HepG2 (cell line): ENCODE data around the gene CD207. TPM values are rescaled to one million over a fixed set of nuclear protein-coding genes. Genes with fewer than 3 reads are reported as not detected.

Experiments used
- ATAC-seq: fragments of 200-7000 bp; cut with Tn5 transposase; 3 replicates; pipeline ENCODE4 v1.9.1; 2020; ENCODE audit warnings: mild to moderate bottlenecking, moderate library complexity
- BruUV-seq: library from RNA; stranded (reverse); fragments of 400-500 nt; replicated peaks from 2 replicates; lab custom pipeline; 2021; lab: Mats Ljungman, UMichigan
- CTCF ChIA-PET: fragments of 300-600 bp; formaldehyde crosslinking; extraction: SDS; loops from one replicate; lab custom pipeline; 2021; ENCODE audit warnings: low total read pairs, inconsistent platforms, low intra/inter-chr PET ratio; lab: Yijun Ruan, JAX
- POLR2A ChIA-PET: fragments of 350-600 bp; sonication (Branson Sonifier 250); formaldehyde crosslinking; loops from one replicate; lab custom pipeline; 2020; ENCODE audit warnings: antibody characterized with exemption, inconsistent platforms; lab: Yijun Ruan, JAX
- DNase-seq: peaks from one replicate; pipeline ENCODE4 v3.0.0-alpha.2; 2015; ENCODE audit warnings: low spot score
- FAIRE-seq: peaks from 3 replicates; lab custom pipeline; 2011; peaks lifted over from hg19 to GRCh38; lab: Jason Lieb, UNC
- H2AFZ ChIP-seq: one replicate; pipeline ENCODE4 v1.6.1; 2011; ENCODE audit warnings: low read length, inconsistent platforms
- H3K27ac ChIP-seq: fragments of 300-600 bp; 3 replicates; pipeline ENCODE4 v1.8.0; 2011; ENCODE audit warnings: mixed run types, mild to moderate bottlenecking, mixed read lengths, low read length, inconsistent platforms; ENCODE audit not compliant: insufficient read depth; ENCODE audit errors: extremely low read length
- H3K27me3 ChIP-seq, 2 experiments: fragments of 200-600 bp in 1 of 2; 2 replicates in 1 of 2; 3 replicates in 1 of 2; pipeline versions ENCODE4 v1.6.0 to v1.8.0; 2011; ENCODE audit warnings: low read length in 2 of 2, mild to moderate bottlenecking in 2 of 2, moderate library complexity in 2 of 2, inconsistent platforms in 1 of 2; ENCODE audit not compliant: insufficient read depth in 2 of 2, control insufficient read depth in 1 of 2
- H3K36me3 ChIP-seq, 2 experiments: fragments of 200-600 bp in 1 of 2; replicated peaks in 1 of 2; 2 replicates in 1 of 2; 3 replicates in 1 of 2; pipeline versions ENCODE4 v1.5.1 to v1.8.0; 2011; ENCODE audit warnings: low read length in 2 of 2, inconsistent platforms in 1 of 2; ENCODE audit not compliant: insufficient read depth in 2 of 2, control insufficient read depth in 1 of 2
- H3K4me1 ChIP-seq: 2 replicates; pipeline ENCODE4 v1.5.1; 2012; ENCODE audit warnings: low read length, inconsistent platforms; ENCODE audit not compliant: insufficient read depth
- H3K4me2 ChIP-seq: 2 replicates; pipeline ENCODE4 v1.6.0; 2011; ENCODE audit warnings: low read depth, low read length, inconsistent platforms
- H3K4me3 ChIP-seq, 3 experiments: fragments of 200-600 bp in 1 of 3; sonication (generic), shearing (Covaris generic) in 1 of 3; replicated peaks in 1 of 3; 2 replicates each; pipeline ENCODE4 v1.5.1; 2011 to 2016; ENCODE audit warnings: low read length in 3 of 3, inconsistent platforms in 2 of 3, low read depth in 2 of 3, mild to moderate bottlenecking in 2 of 3, control low read depth in 1 of 3, mixed read lengths in 1 of 3; ENCODE audit not compliant: insufficient read depth in 1 of 3
- H3K79me2 ChIP-seq: one replicate; pipeline ENCODE4 v1.6.1; 2011; ENCODE audit warnings: low read length, inconsistent platforms; ENCODE audit not compliant: insufficient read depth
- H3K9ac ChIP-seq: 2 replicates; pipeline ENCODE4 v1.6.0; 2011; ENCODE audit warnings: mild to moderate bottlenecking, low read depth, low read length, inconsistent platforms; ENCODE audit not compliant: insufficient read depth
- H3K9me3 ChIP-seq: 2 replicates; pipeline ENCODE4 v1.5.1; 2012; ENCODE audit warnings: mild to moderate bottlenecking, low read length
- H4K20me1 ChIP-seq: 2 replicates; pipeline ENCODE4 v1.6.0; 2011; ENCODE audit warnings: inconsistent platforms, mild to moderate bottlenecking, low read length, moderate library complexity; ENCODE audit not compliant: insufficient read depth
- ATF7-NPFF ChIP-seq: sonication (generic); formaldehyde crosslinking; IDR thresholded peaks from 2 replicates; pipeline ENCODE4 v1.8.1; 2023; ENCODE audit warnings: mild to moderate bottlenecking, low read depth, missing genetic modification reagents, moderate library complexity
- CBX1 ChIP-seq: IDR thresholded peaks from one replicate; pipeline ENCODE4 v1.6.1; 2016; ENCODE audit warnings: antibody characterized with exemption, low read depth
- FOSL1 ChIP-seq: sonication (generic); formaldehyde crosslinking; IDR thresholded peaks from 2 replicates; pipeline ENCODE4 v1.9.0; 2021; ENCODE audit warnings: missing genetic modification reagents, borderline replicate concordance
- KLF13 ChIP-seq: sonication (generic); formaldehyde crosslinking; IDR thresholded peaks from 2 replicates; pipeline ENCODE4 v1.4.0; 2020; ENCODE audit warnings: mild to moderate bottlenecking, missing genetic modification reagents
- RARG ChIP-seq: sonication (generic); formaldehyde crosslinking; IDR thresholded peaks from 2 replicates; pipeline ENCODE4 v1.4.0; 2020; ENCODE audit warnings: low read depth, mild to moderate bottlenecking, missing genetic modification reagents
- SMAD9 ChIP-seq: sonication (generic); formaldehyde crosslinking; IDR thresholded peaks from 2 replicates; pipeline ENCODE4 v1.5.1; 2020; ENCODE audit warnings: mild to moderate bottlenecking, missing genetic modification reagents
- SRSF9 ChIP-seq: fragments of 200-400 bp; formaldehyde crosslinking; IDR thresholded peaks from 2 replicates; pipeline ENCODE4 v1.6.1; 2018; ENCODE audit warnings: borderline replicate concordance, mild to moderate bottlenecking, low read depth, low read length; ENCODE audit not compliant: insufficient read depth, poor library complexity, severe bottlenecking
- ZBTB7A ChIP-seq: sonication (generic); formaldehyde crosslinking; IDR thresholded peaks from 2 replicates; pipeline ENCODE4 v1.8.0; 2022; ENCODE audit warnings: mild to moderate bottlenecking, missing genetic modification reagents
- ZNF432 ChIP-seq: sonication (generic); formaldehyde crosslinking; IDR thresholded peaks from 2 replicates; pipeline ENCODE4 v1.5.0; 2020; ENCODE audit warnings: missing genetic modification reagents, mild to moderate bottlenecking, borderline replicate concordance
- ZNF547 ChIP-seq: sonication (generic); formaldehyde crosslinking; IDR thresholded peaks from 2 replicates; pipeline ENCODE4 v1.5.1; 2020; ENCODE audit warnings: mild to moderate bottlenecking, missing genetic modification reagents
- ZNF891 ChIP-seq: sonication (generic); formaldehyde crosslinking; IDR thresholded peaks from 2 replicates; pipeline ENCODE4 v1.5.0; 2020; ENCODE audit warnings: mild to moderate bottlenecking, missing genetic modification reagents
- WGBS: methylation state at CpG from one replicate; pipeline ENCODE4 v1.1.6; 2017; ENCODE audit warnings: low lambda C conversion rate; 5-methylcytosine and 5-hydroxymethylcytosine counted together
- in situ Hi-C: cut with HindIII; loops from 2 replicates; pipeline ENCODE4 v1.10.0; 2017; ENCODE audit warnings: low pct_unique_long_range_greater_than_20kb; ENCODE audit not compliant: extremely low pct_ligation_motif_present
- intact Hi-C: fragments of 100-400 bp; cut with micrococcal nuclease; formaldehyde crosslinking; loops from one replicate; pipeline ENCODE4 v1.10.0; 2022; ENCODE audit not compliant: unreplicated experiment
- polyA plus RNA-seq, 8 experiments: library from polyadenylated mRNA; depleted of rRNA in 3 of 8; stranded (reverse) in 7 of 8; unstranded in 1 of 8; fragments of >200 nt; fragmentation: Illumina TruSeq in 4 of 8; extraction: Trizol in 4 of 8; gene quantifications; 2 replicates each; pipeline versions ENCODE4 v1.2.1 to v1.2.3, GENCODE V29; 2011 to 2016; ENCODE audit warnings: low read depth in 4 of 8, missing spikeins in 1 of 8, mixed read lengths in 1 of 8; ENCODE audit not compliant: insufficient read depth in 1 of 8
- total RNA-seq, 5 experiments: library from RNA; depleted of rRNA; stranded (reverse); fragments of >200 nt; fragmentation: Illumina TruSeq; extraction: Trizol; gene quantifications; 2 replicates each; pipeline ENCODE4 v1.2.3, GENCODE V29; 2016; ENCODE audit warnings: low read depth in 1 of 5
- TF ChIP-seq, protein P1 (sequence below): sonication (generic); formaldehyde crosslinking; IDR thresholded peaks from 2 replicates; pipeline ENCODE4 v1.8.0; 2022; ENCODE audit warnings: mild to moderate bottlenecking, missing genetic modification reagents, borderline replicate concordance
- TF ChIP-seq, protein P2 (sequence below): IDR thresholded peaks from 2 replicates; pipeline ENCODE4 v1.6.1; 2016; ENCODE audit warnings: control low read depth
- TF ChIP-seq, protein P3 (sequence below): sonication (generic); formaldehyde crosslinking; IDR thresholded peaks from 2 replicates; pipeline ENCODE4 v1.5.0; 2020; ENCODE audit warnings: mild to moderate bottlenecking, missing genetic modification reagents, borderline replicate concordance
- TF ChIP-seq, protein P4 (sequence below): sonication (generic); formaldehyde crosslinking; IDR thresholded peaks from 2 replicates; pipeline ENCODE4 v1.5.1; 2020; ENCODE audit warnings: mild to moderate bottlenecking, missing genetic modification reagents, moderate library complexity

The CD207 gene
- total and polyA plus RNA-seq, 2 of the 13 experiments (the other 11 are each of a cell fraction or from before 2014, with no cell fraction given), result 0.09 to 0.15 TPM

DNA sequence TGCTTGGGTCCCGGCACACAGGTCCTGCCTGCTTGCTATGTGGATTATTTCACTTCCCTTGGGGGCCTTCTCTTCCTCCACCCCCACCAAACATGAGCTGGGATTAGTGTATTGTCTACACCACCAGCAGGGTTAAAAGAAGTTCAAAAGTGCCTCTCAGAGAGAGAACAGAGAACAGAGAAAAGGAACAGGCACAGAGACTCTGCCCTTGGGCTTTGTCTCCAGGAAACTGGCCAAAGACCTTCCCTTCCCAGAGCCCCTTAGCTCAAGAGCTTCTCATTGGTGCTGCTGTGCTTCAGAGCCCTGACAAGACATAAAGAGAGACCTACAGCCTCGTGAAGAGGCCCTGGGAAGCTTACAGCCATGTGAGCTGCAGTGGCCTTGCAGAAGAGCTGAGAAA lies 38.1 kb downstream of the CD207 start:
- H3K9ac ChIP-seq, result no peak overlapping the region
- no peak overlapping the region for H2AFZ ChIP-seq
- H3K27me3 ChIP-seq, result peaks cover 0 to 1% of the 10 kb centered on the region in 2 experiments; a peak in 1 of 5 replicates
- ChIA-PET CTCF (no interaction called here), POLR2A (interaction anchor here (2.0 kb wide), 1 partner anchor 10 kb away, joined by 7 read pairs; no protein-coding TSS in a partner anchor)
- no peaks in the 10 kb centered on the region for H4K20me1 ChIP-seq
- BruUV-seq, result no TSS peak
- no peak overlapping the region for H3K4me3 ChIP-seq
- no peaks in the 10 kb centered on the region for H3K79me2 ChIP-seq
- no peak for FAIRE-seq
- H3K9me3 ChIP-seq, result peaks cover 13% of the 10 kb centered on the region
- H3K4me1 ChIP-seq, result peaks cover 54% of the 10 kb centered on the region
- ATAC-seq, result no peak
- intact Hi-C loops (no loop called here), in situ Hi-C loops (no loop called here)
- no peaks in the 10 kb centered on the region for H3K36me3 ChIP-seq
- no peak for DNase-seq
- H3K4me2 ChIP-seq, result 0 out of 2 replicates have a peak overlapping the region, but pooled peaks have one; percentile 18
- no peak overlapping the region for H3K27ac ChIP-seq
- WGBS, result 24% methylated on average over 2 of the region's 2 CpGs
- TF ChIP-seq RARG (CRISPR knock-in tag) (no peak), SMAD9 (CRISPR knock-in tag) (0 out of 2 replicates have a peak, but pooled peaks have one; percentile 56), ATF7-NPFF (CRISPR knock-in tag) (peak; percentile 27; the same call in 1 of the 2 replicates), ZNF432 (CRISPR knock-in tag) (no peak), ZBTB7A (CRISPR knock-in tag) (no peak), SRSF9 (no peak), CBX1 (no peak), ZNF891 (CRISPR knock-in tag) (no peak), ZNF547 (CRISPR knock-in tag) (no peak), KLF13 (CRISPR knock-in tag) (no peak), FOSL1 (CRISPR knock-in tag) (no peak)
- TF ChIP-seq, protein P1, sequence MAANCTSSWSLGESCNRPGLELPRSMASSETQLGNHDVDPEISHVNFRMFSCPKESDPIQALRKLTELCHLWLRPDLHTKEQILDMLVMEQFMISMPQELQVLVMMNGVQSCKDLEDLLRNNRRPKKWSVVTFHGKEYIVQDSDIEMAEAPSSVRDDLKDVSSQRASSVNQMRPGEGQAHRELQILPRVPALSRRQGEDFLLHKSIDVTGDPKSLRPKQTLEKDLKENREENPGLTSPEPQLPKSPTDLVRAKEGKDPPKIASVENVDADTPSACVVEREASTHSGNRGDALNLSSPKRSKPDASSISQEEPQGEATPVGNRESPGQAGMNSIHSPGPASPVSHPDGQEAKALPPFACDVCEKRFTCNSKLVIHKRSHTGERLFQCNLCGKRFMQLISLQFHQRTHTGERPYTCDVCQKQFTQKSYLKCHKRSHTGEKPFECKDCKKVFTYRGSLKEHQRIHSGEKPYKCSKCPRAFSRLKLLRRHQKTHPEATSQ (CRISPR knock-in tag), result no peak
- TF ChIP-seq, protein P2, sequence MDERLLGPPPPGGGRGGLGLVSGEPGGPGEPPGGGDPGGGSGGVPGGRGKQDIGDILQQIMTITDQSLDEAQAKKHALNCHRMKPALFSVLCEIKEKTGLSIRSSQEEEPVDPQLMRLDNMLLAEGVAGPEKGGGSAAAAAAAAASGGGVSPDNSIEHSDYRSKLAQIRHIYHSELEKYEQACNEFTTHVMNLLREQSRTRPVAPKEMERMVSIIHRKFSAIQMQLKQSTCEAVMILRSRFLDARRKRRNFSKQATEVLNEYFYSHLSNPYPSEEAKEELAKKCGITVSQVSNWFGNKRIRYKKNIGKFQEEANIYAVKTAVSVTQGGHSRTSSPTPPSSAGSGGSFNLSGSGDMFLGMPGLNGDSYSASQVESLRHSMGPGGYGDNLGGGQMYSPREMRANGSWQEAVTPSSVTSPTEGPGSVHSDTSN (CRISPR knock-in tag), result no peak
- TF ChIP-seq, protein P3, sequence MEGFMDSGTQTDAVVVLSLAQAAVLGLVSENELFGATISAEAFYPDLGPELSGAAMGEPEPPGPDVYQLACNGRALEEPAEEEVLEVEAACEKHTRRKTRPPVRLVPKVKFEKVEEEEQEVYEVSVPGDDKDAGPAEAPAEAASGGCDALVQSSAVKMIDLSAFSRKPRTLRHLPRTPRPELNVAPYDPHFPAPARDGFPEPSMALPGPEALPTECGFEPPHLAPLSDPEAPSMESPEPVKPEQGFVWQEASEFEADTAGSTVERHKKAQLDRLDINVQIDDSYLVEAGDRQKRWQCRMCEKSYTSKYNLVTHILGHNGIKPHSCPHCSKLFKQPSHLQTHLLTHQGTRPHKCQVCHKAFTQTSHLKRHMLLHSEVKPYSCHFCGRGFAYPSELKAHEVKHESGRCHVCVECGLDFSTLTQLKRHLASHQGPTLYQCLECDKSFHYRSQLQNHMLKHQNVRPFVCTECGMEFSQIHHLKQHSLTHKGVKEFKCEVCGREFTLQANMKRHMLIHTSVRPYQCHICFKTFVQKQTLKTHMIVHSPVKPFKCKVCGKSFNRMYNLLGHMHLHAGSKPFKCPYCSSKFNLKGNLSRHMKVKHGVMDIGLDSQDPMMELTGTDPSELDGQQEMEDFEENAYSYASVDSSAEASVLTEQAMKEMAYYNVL, result no peak
- TF ChIP-seq, protein P4, sequence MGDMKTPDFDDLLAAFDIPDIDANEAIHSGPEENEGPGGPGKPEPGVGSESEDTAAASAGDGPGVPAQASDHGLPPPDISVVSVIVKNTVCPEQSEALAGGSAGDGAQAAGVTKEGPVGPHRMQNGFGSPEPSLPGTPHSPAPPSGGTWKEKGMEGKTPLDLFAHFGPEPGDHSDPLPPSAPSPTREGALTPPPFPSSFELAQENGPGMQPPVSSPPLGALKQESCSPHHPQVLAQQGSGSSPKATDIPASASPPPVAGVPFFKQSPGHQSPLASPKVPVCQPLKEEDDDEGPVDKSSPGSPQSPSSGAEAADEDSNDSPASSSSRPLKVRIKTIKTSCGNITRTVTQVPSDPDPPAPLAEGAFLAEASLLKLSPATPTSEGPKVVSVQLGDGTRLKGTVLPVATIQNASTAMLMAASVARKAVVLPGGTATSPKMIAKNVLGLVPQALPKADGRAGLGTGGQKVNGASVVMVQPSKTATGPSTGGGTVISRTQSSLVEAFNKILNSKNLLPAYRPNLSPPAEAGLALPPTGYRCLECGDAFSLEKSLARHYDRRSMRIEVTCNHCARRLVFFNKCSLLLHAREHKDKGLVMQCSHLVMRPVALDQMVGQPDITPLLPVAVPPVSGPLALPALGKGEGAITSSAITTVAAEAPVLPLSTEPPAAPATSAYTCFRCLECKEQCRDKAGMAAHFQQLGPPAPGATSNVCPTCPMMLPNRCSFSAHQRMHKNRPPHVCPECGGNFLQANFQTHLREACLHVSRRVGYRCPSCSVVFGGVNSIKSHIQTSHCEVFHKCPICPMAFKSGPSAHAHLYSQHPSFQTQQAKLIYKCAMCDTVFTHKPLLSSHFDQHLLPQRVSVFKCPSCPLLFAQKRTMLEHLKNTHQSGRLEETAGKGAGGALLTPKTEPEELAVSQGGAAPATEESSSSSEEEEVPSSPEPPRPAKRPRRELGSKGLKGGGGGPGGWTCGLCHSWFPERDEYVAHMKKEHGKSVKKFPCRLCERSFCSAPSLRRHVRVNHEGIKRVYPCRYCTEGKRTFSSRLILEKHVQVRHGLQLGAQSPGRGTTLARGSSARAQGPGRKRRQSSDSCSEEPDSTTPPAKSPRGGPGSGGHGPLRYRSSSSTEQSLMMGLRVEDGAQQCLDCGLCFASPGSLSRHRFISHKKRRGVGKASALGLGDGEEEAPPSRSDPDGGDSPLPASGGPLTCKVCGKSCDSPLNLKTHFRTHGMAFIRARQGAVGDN (CRISPR knock-in tag), result peak; percentile 17; the same call in 1 of the 2 replicates
